Calu3 (cell line): ENCODE measurements around the gene ACAD11. TPM values are rescaled to one million over a fixed set of nuclear protein-coding genes. Genes with fewer than 3 reads are reported as not detected.

Experiments used
- BruUV-seq: library from RNA; stranded (reverse); fragments of 400-500 nt; replicated peaks from 2 replicates; lab custom pipeline; 2021; lab: Mats Ljungman, UMichigan
- CTCF ChIA-PET: fragments of 300-600 bp; sonication (Branson Sonifier 250); formaldehyde crosslinking; loops from one replicate; lab custom pipeline; 2022; ENCODE audit warnings: antibody characterized with exemption; lab: Charles Lee
- DNase-seq: peaks from one replicate; pipeline ENCODE4 v3.0.0; 2022
- H3K27ac Mint-ChIP-seq: one replicate; pipeline ENCODE4 v1.8.0; 2022; ENCODE audit warnings: mixed read lengths; ENCODE audit not compliant: unreplicated experiment
- H3K27me3 Mint-ChIP-seq: one replicate; pipeline ENCODE4 v1.8.0; 2022; ENCODE audit warnings: mixed read lengths; ENCODE audit not compliant: unreplicated experiment
- H3K36me3 Mint-ChIP-seq: one replicate; pipeline ENCODE4 v1.8.0; 2022; ENCODE audit warnings: mild to moderate bottlenecking, moderate library complexity, mixed read lengths; ENCODE audit not compliant: insufficient read depth, unreplicated experiment
- H3K4me1 Mint-ChIP-seq: one replicate; pipeline ENCODE4 v1.8.0; 2022; ENCODE audit warnings: mild to moderate bottlenecking, low read depth, mixed read lengths; ENCODE audit not compliant: unreplicated experiment
- H3K4me3 Mint-ChIP-seq: one replicate; pipeline ENCODE4 v1.8.0; 2022; ENCODE audit warnings: mild to moderate bottlenecking, low read depth, moderate library complexity, mixed read lengths; ENCODE audit not compliant: unreplicated experiment
- H3K9me3 Mint-ChIP-seq: one replicate; pipeline ENCODE4 v1.8.0; 2022; ENCODE audit warnings: low read depth, mixed read lengths; ENCODE audit not compliant: unreplicated experiment
- CTCF ChIP-seq: fragments of 200-600 bp; IDR thresholded peaks from one replicate; pipeline ENCODE4 v1.8.0; 2022; ENCODE audit warnings: antibody characterized with exemption; ENCODE audit not compliant: unreplicated experiment
- intact Hi-C: fragments of 100-400 bp; cut with micrococcal nuclease; formaldehyde crosslinking; loops from one replicate; pipeline ENCODE4 v1.10.0; 2022; ENCODE audit not compliant: unreplicated experiment
- total RNA-seq: library from RNA; stranded (reverse); gene quantifications from 2 replicates; pipeline ENCODE4 v1.2.3, GENCODE V29; 2022

Gene ACAD11
- total RNA-seq, 1 experiment from 2014 or later: 14.6 TPM

GRCh38 chr3:132549890-132550578 lies 109.6 kb downstream of the ACAD11 start:
- CTCF ChIA-PET: interaction anchor here (0.5 to 0.9 kb wide), 2 partner anchors 94 to 110 kb away, joined by 3 read pairs; partner anchors contain the start of gene UBA5
- Mint-ChIP-seq H3K27me3 (no peaks in the 10 kb centered on the region), H3K27ac (no peak overlapping the region), H3K36me3 (no peaks in the 10 kb centered on the region), H3K4me3 (no peak overlapping the region), H3K4me1 (peaks cover 12% of the 10 kb centered on the region), H3K9me3 (no peaks in the 10 kb centered on the region)
- no TSS peak for BruUV-seq
- TF ChIP-seq CTCF: no peak
- intact Hi-C loops: no loop called here
- DNase-seq: no peak

- no TSS peak for BruUV-seq
- intact Hi-C loops: no loop called here
- no peak for TF ChIP-seq CTCF
- Mint-ChIP-seq H3K9me3 (no peaks in the 10 kb centered on the region), H3K4me3 (no peak overlapping the region), H3K27me3 (no peaks in the 10 kb centered on the region), H3K36me3 (no peaks in the 10 kb centered on the region), H3K4me1 (peaks cover 12% of the 10 kb centered on the region), H3K27ac (no peak overlapping the region)
- CTCF ChIA-PET: interaction anchor here (0.9 kb wide), 1 partner anchor 111 kb away, joined by 3 read pairs; the partner anchor contains the start of gene UBA5
- no peak for DNase-seq
These were observed 110.4 kb downstream of the ACAD11 start for GRCh38 chr3:132549169-132549568.

GRCh38 chr3:132545471-132545870 lies 114.1 kb downstream of the ACAD11 start:
- no peak overlapping the region for H3K4me3 Mint-ChIP-seq
- no peak for TF ChIP-seq CTCF
- no peak for DNase-seq
- no peaks in the 10 kb centered on the region for H3K36me3 Mint-ChIP-seq
- no peaks in the 10 kb centered on the region for H3K9me3 Mint-ChIP-seq
- CTCF ChIA-PET: interaction anchor here (0.6 kb wide), 2 partner anchors 63 to 488 kb away, joined by 3 to 5 read pairs; no protein-coding TSS in a partner anchor
- intact Hi-C loops: no loop called here
- no peaks in the 10 kb centered on the region for H3K27me3 Mint-ChIP-seq
- H3K27ac Mint-ChIP-seq: no peak overlapping the region
- peaks cover 32% of the 10 kb centered on the region for H3K4me1 Mint-ChIP-seq
- BruUV-seq: no TSS peak

- CTCF ChIA-PET: no interaction called here
- Mint-ChIP-seq H3K9me3 (no peaks in the 10 kb centered on the region), H3K36me3 (peaks cover under 1% of the 10 kb centered on the region), H3K4me1 (peaks cover 20% of the 10 kb centered on the region), H3K27me3 (no peaks in the 10 kb centered on the region), H3K4me3 (no peak overlapping the region), H3K27ac (no peak overlapping the region)
- DNase-seq: no peak
- intact Hi-C loops: no loop called here
- TF ChIP-seq CTCF: no peak
- no TSS peak for BruUV-seq
These were observed 115.5 kb downstream of the ACAD11 start for GRCh38 chr3:132544130-132544529.
